HG02973 (cell line): ENCODE data around the gene ADGRD1.

Experiments
- ATAC-seq: cut with Tn5 transposase; IDR thresholded peaks from one replicate; pipeline ENCODE4 v1.9.1; 2021; ENCODE audit warnings: moderate library complexity; ENCODE audit not compliant: unreplicated experiment

Gene ADGRD1

GRCh38 chr12:131142891-131143657 lies 189.4 kb downstream of the ADGRD1 start:
- ATAC-seq: no peak

GRCh38 chr12:131146173-131146675 lies 192.5 kb downstream of the ADGRD1 start:
- ATAC-seq: no peak

GRCh38 chr12:131147293-131147692 lies 193.6 kb downstream of the ADGRD1 start:
- no peak for ATAC-seq

- no peak for ATAC-seq
Observed at GRCh38 chr12:131147894-131148293, 194.2 kb downstream of the ADGRD1 start.

GRCh38 chr12:131151558-131152345 lies 198.0 kb downstream of the ADGRD1 start:
- no peak for ATAC-seq

GRCh38 chr12:131152587-131152986 lies 198.9 kb downstream of the ADGRD1 start:
- no peak for ATAC-seq

- ATAC-seq: no peak
Observed at GRCh38 chr12:131153016-131153415, 199.3 kb downstream of the ADGRD1 start.

- no peak for ATAC-seq
Observed at GRCh38 chr12:131153956-131154355, 200.2 kb downstream of the ADGRD1 start.

- no peak for ATAC-seq
Observed at GRCh38 chr12:131155131-131155530, 201.4 kb downstream of the ADGRD1 start.

- ATAC-seq: no peak
Observed at GRCh38 chr12:131157743-131158142, 204.0 kb downstream of the ADGRD1 start.

GRCh38 chr12:131159660-131160059 lies 206.0 kb downstream of the ADGRD1 start:
- ATAC-seq: no peak

GRCh38 chr12:131162113-131162512 lies 208.4 kb downstream of the ADGRD1 start:
- no peak for ATAC-seq

- ATAC-seq: no peak
Observed at GRCh38 chr12:131163189-131163738, 209.6 kb downstream of the ADGRD1 start.

- no peak for ATAC-seq
Observed at GRCh38 chr12:131164096-131164872, 210.6 kb downstream of the ADGRD1 start.

- ATAC-seq: no peak
Observed at GRCh38 chr12:131166717-131167116, 213.0 kb downstream of the ADGRD1 start.

- no peak for ATAC-seq
Observed at GRCh38 chr12:131167334-131167733, 213.6 kb downstream of the ADGRD1 start.

GRCh38 chr12:131171029-131171428 lies 217.3 kb downstream of the ADGRD1 start:
- ATAC-seq: no peak

- ATAC-seq: no peak
Observed at GRCh38 chr12:131174901-131175300, 221.2 kb downstream of the ADGRD1 start.

GRCh38 chr12:131176266-131176665 lies 222.6 kb downstream of the ADGRD1 start:
- ATAC-seq: no peak

GRCh38 chr12:131176926-131177325 lies 223.2 kb downstream of the ADGRD1 start:
- no peak for ATAC-seq

- ATAC-seq: no peak
Observed at GRCh38 chr12:131177599-131177998, 223.9 kb downstream of the ADGRD1 start.
